Breast epithelium (tissue), 3 donors: ENCODE data around the gene SELE.

Source experiments
- POLR2A ChIP-seq: fragments of 450-650 bp; IDR thresholded peaks from one replicate; pipeline ENCODE4 v1.6.1; 2016; ENCODE audit warnings: antibody characterized with exemption, mild to moderate bottlenecking, moderate library complexity
- POLR2AphosphoS5 ChIP-seq, 3 donors: sonication (generic); formaldehyde crosslinking; IDR thresholded peaks; one replicate each; pipeline ENCODE4 v1.6.1; 2017; ENCODE audit warnings: antibody characterized with exemption in 3 of 3
- TF ChIP-seq, protein P1 (sequence below), 3 donors: fragments of 450-650 bp; IDR thresholded peaks; one replicate each; pipeline ENCODE4 v1.5.1; 2016 to 2017; ENCODE audit warnings: antibody characterized with exemption in 3 of 3, mild to moderate bottlenecking in 3 of 3, moderate library complexity in 3 of 3

DNA sequence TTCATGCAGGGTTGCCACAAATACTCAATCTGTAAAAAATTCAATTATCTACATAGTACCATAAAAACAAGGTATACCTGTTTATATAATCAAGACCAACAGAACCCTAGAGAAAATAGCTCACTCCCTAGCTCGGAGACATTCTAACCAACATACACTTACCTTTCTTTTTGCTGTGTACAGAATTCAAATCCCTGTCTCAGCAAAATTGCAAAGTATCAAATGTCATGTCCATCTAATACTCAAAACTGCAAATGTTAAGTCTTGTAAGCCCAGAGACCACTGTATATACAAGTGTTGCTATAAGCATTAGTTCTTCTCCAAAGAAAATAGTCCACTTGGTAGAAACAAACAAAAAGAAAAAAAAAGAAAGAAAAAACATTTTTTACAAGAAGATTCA lies 16.2 kb upstream of the SELE start:
- no peak for TF ChIP-seq POLR2A
- TF ChIP-seq, protein P1, sequence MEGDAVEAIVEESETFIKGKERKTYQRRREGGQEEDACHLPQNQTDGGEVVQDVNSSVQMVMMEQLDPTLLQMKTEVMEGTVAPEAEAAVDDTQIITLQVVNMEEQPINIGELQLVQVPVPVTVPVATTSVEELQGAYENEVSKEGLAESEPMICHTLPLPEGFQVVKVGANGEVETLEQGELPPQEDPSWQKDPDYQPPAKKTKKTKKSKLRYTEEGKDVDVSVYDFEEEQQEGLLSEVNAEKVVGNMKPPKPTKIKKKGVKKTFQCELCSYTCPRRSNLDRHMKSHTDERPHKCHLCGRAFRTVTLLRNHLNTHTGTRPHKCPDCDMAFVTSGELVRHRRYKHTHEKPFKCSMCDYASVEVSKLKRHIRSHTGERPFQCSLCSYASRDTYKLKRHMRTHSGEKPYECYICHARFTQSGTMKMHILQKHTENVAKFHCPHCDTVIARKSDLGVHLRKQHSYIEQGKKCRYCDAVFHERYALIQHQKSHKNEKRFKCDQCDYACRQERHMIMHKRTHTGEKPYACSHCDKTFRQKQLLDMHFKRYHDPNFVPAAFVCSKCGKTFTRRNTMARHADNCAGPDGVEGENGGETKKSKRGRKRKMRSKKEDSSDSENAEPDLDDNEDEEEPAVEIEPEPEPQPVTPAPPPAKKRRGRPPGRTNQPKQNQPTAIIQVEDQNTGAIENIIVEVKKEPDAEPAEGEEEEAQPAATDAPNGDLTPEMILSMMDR (IDR thresholded peaks at IDR 0.05), result no peak
- no peak for TF ChIP-seq POLR2AphosphoS5 (IDR thresholded peaks at IDR 0.05)
